HUES6 (cell line): Measurements from ENCODE around the gene GLTPD2.

Experiments
- H3K27ac ChIP-seq: 2 replicates; pipeline ENCODE4 v1.7.0; 2013; ENCODE audit warnings: low read depth, mild to moderate bottlenecking, low read length, inconsistent platforms
- H3K27me3 ChIP-seq: 2 replicates; pipeline ENCODE4 v1.6.1; 2013; ENCODE audit warnings: low read length; ENCODE audit not compliant: control insufficient read depth, insufficient read depth
- H3K36me3 ChIP-seq: 2 replicates; pipeline ENCODE4 v1.6.1; 2013; ENCODE audit warnings: low read length; ENCODE audit not compliant: control insufficient read depth, insufficient read depth
- H3K4me1 ChIP-seq: 2 replicates; pipeline ENCODE4 v1.6.1; 2013; ENCODE audit warnings: low read length; ENCODE audit not compliant: control insufficient read depth, insufficient read depth
- H3K4me3 ChIP-seq: 2 replicates; pipeline ENCODE4 v1.5.1; 2013; ENCODE audit warnings: low read depth, low read length
- H3K9ac ChIP-seq: one replicate; pipeline ENCODE4 v1.6.1; 2013; ENCODE audit warnings: mild to moderate bottlenecking, low read length
- H3K9me3 ChIP-seq: 2 replicates; pipeline ENCODE4 v1.6.1; 2013; ENCODE audit warnings: low read depth, low read length; ENCODE audit not compliant: control insufficient read depth, insufficient read depth

GLTPD2 gene

GRCh38 chr17:4833178-4833940 lies 44.6 kb downstream of the GLTPD2 start, which contains the start of gene MINK1:
TSS of gene MINK1 (plus strand) at chr17:4833340. CDS start at chr17:4833584, 244 bp downstream.
- Histone ChIP-seq H3K4me1 (peaks cover 17% of the 10 kb centered on the region), H3K4me3 (peak within 1 kb of the TSS; percentile 88), H3K9ac (peak within 1 kb of the TSS; percentile 82), H3K36me3 (0 out of 2 replicates have a peak, but pooled peaks cover 4% of the 10 kb centered on the region), H3K27me3 (no peaks in the 10 kb centered on the region), H3K9me3 (no peaks in the 10 kb centered on the region), H3K27ac (peak within 1 kb of the TSS; percentile 52)

- Histone ChIP-seq H3K9me3 (no peaks in the 10 kb centered on the region), H3K27me3 (no peaks in the 10 kb centered on the region), H3K36me3 (0 out of 2 replicates have a peak, but pooled peaks cover 4% of the 10 kb centered on the region), H3K4me3 (peak overlapping the region; percentile 88), H3K4me1 (peaks cover 17% of the 10 kb centered on the region), H3K27ac (peak overlapping the region; percentile 51; the same call in 1 of the 2 replicates), H3K9ac (peak overlapping the region; percentile 82)
These were observed 45.3 kb downstream of the GLTPD2 start for GRCh38 chr17:4833941-4834680.

- Histone ChIP-seq H3K4me3 (peak overlapping the region; percentile 88), H3K27ac (no peak overlapping the region), H3K36me3 (0 out of 2 replicates have a peak, but pooled peaks cover 4% of the 10 kb centered on the region), H3K27me3 (no peaks in the 10 kb centered on the region), H3K4me1 (peaks cover 17% of the 10 kb centered on the region), H3K9me3 (no peaks in the 10 kb centered on the region), H3K9ac (peak overlapping the region; percentile 82)
These were observed 45.9 kb downstream of the GLTPD2 start for GRCh38 chr17:4834681-4835020.

GRCh38 chr17:4836221-4836620 lies 47.5 kb downstream of the GLTPD2 start:
- Histone ChIP-seq H3K9ac (no peak overlapping the region), H3K27me3 (no peaks in the 10 kb centered on the region), H3K9me3 (no peaks in the 10 kb centered on the region), H3K4me3 (no peak overlapping the region), H3K27ac (no peak overlapping the region), H3K36me3 (0 out of 2 replicates have a peak, but pooled peaks cover 4% of the 10 kb centered on the region), H3K4me1 (peaks cover 22% of the 10 kb centered on the region)

DNA sequence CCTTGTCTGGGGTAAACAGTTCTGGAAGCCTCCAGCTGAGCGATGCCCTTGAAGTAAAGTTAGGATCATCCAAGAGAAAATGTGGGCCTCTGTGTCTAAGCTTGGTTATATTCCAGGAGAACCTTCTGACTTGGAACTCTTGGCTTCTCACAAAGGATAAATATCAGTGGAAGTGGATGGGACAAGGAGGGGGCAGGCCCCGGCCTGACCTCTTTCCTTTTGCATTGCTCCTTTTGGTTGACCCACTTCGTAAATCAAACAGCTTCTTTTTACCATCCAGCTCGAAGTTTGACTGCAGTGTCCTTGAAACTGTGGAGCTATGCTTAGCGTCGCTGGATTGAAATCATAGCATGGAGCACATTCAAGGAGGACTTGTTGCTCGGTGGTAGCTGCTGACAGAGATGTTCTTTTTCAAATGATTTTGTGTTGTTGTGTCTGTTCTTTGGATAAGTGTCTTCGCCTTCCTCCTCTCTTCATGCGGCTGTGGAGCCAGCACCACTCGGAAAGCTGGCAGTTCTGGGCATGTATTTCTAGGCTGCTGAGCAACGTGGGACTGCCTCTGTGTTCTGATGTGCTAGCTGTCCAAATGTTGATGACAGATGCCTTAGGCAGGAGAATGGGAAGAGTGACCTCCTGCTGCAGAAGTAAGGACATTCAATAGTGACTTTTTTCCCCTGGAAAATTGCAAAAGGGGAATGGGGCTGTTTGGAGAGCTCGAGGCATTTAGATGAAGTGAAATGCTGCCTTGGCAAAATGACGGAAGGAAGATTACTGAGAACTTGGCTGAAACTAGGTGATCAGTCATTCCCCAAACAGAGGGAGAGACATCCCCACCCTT lies 48.9 kb downstream of the GLTPD2 start:
- H3K9ac ChIP-seq, result no peak overlapping the region
- 0 out of 2 replicates have a peak, but pooled peaks cover 4% of the 10 kb centered on the region for H3K36me3 ChIP-seq
- no peaks in the 10 kb centered on the region for H3K27me3 ChIP-seq
- no peak overlapping the region for H3K4me3 ChIP-seq
- H3K4me1 ChIP-seq, result peaks cover 22% of the 10 kb centered on the region
- H3K27ac ChIP-seq, result no peak overlapping the region
- H3K9me3 ChIP-seq, result no peaks in the 10 kb centered on the region

- Histone ChIP-seq H3K27ac (no peak overlapping the region), H3K4me3 (no peak overlapping the region), H3K9me3 (no peaks in the 10 kb centered on the region), H3K27me3 (no peaks in the 10 kb centered on the region), H3K36me3 (0 out of 2 replicates have a peak, but pooled peaks cover 4% of the 10 kb centered on the region), H3K9ac (no peak overlapping the region), H3K4me1 (peaks cover 22% of the 10 kb centered on the region)
These were observed 49.6 kb downstream of the GLTPD2 start for GRCh38 chr17:4838309-4838785.

GRCh38 chr17:4839221-4839620 lies 50.5 kb downstream of the GLTPD2 start:
- H3K9me3 ChIP-seq, result no peaks in the 10 kb centered on the region
- H3K4me3 ChIP-seq, result no peak overlapping the region
- peaks cover 19% of the 10 kb centered on the region for H3K4me1 ChIP-seq
- H3K9ac ChIP-seq, result no peak overlapping the region
- H3K27me3 ChIP-seq, result no peaks in the 10 kb centered on the region
- H3K36me3 ChIP-seq, result 0 out of 2 replicates have a peak, but pooled peaks cover 4% of the 10 kb centered on the region
- no peak overlapping the region for H3K27ac ChIP-seq
